ENCODE measurements around the gene YJU2.
"Not testable (repeated sequence)": the region's sequence is repeated elsewhere in the genome, so short reads cannot be mapped to it uniquely, and the experiment has no call there.

YJU2 gene

DNA sequence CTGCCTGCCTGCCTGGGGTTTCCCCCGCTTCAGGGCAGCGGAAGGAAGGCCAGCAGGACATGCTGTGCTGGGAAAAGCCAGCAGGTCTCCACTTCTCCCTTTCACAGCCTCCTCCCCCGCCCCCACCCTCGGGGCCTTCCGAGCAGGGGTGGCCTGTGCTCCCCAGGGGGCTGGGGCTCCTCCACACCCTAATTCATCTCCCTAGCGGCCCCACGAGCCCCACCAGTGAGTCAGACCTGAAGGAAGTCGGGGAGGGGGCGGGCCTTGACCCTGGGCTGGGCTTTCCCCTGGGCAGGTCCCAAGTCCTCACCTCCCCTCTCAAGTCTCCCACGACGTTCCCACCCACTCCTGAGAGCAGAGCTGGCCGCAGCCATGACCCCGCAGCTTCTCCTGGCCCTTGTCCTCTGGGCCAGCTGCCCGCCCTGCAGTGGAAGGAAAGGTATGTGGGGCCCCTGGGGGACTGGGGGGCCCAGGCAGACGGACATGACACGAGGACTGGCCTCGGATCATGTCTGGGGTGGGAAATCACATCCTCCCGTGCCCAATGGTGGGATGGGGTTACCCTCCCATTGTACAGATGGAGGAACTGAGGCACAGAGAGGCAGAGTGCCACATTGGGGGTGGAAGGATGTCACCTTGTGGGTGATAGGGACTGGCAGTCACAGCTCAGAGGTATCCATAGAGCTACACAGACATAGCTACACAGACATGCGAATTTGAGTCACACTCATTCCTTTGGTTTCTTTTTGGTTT, 17.5 kb upstream of the YJU2 start, which contains the start of gene EBI3:
Gene EBI3, plus strand, starts transcription at position 345 of the 753 bp plus-strand sequence. Its CDS starts 28 bp downstream, at position 373.
- no peak for DNase-seq

- not testable (repeated sequence) for DNase-seq
These were observed 16.6 kb upstream of the YJU2 start for GRCh38 chr19:4230237-4230636.

- not testable (repeated sequence) for DNase-seq
These were observed 15.4 kb upstream of the YJU2 start for GRCh38 chr19:4231521-4231920.

DNA sequence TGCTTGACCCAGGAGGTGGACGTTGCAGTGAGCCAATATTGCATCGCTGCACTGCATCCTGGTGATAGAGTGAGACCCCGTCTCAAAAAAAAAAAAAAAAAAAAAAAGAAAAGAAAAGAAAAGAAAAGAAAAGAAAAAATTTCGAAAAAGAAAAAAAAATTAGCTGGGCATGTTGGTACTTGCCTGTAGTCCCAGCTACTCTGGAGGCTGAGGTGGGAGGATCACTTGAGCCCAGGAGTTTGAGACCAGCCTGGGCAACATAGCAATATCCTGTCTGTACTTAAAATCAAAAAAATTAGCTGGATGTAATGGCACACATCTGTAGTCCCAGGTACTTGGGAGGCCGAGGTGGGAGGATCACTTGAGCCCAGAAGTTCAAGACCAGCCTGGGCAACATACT, 14.7 kb upstream of the YJU2 start:
- DNase-seq, result not testable (repeated sequence)

DNA sequence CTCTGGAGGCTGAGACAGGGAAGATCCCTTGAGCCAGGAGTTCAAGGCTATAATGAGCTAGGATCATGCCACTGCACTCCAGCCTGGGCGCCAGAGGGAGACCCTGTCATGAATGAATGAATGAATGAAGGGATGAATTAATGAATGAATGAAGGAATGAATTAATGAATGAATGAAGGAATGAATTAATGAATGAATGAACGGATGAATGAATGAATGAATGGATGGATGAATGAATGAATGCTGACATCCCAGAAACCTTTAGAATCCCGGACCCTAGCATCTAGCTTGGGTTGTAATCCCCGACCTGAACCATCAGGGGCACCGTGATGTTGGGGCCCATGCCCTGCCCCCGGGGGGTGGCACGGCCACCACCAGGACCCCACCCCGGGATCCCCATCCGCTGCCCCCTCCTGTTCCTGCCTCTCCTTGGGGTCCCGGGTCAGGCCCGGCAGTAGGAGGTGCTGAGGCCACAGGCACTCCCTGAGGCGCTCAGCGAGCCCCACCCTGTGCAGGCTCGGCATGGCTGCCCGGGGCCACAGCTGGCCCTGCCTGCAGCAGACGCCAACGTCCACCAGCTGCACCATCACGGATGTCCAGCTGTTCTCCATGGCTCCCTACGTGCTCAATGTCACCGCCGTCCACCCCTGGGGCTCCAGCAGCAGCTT, 14.1 kb upstream of the YJU2 start:
- no peak for DNase-seq

- no peak for DNase-seq
These were observed 13.5 kb upstream of the YJU2 start for GRCh38 chr19:4233282-4233853.

DNA sequence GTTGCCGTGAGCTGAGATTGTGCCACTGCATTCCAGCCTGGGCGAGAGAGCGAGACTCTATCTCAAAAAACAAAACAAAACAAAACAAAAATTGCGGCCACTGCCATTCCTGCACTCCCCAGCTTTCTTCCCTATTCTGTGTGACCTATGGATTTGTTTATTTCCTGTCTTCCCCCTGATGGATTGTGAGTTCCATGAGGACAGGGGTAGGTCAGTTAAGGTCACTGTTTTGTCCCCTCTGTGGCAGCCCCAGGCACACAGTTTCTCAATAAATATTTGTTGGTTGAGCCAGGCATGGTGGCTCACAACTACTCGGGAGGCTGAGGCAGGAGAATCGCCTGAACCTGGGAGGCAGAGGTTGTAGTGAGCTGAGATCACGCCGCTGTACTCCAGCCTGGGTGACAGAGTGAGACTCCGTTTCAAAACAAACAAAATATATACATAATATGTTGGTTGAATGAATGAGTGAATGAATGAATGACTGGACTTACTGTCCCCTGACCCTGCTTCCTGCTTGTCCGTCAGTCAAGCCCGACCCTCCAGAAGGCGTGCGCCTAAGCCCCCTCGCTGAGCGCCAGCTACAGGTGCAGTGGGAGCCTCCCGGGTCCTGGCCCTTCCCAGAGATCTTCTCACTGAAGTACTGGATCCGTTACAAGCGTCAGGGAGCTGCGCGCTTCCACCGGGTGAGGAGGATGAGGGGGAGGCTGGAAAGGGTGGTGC, 12.6 kb upstream of the YJU2 start:
- no peak for DNase-seq

DNA sequence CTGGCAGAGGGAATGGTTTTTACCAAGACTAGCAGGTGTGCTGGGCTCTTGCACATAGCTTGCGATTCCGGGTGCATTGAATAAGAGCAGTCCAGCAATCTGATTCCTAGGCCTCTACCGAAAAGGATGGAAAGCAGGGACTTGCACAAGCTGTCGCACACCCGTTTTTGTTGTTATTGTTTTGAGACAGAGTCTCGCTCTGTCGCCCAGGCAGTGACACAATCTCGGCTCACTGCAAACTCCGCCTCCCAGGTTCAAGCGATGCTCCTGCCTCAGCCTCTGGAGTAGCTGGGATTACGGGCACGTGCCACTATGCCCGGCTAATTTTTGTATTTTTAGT, 12.0 kb upstream of the YJU2 start:
- DNase-seq, result no peak

- not testable (repeated sequence) for DNase-seq
These were observed 9.4 kb upstream of the YJU2 start for GRCh38 chr19:4237510-4237909.

DNA sequence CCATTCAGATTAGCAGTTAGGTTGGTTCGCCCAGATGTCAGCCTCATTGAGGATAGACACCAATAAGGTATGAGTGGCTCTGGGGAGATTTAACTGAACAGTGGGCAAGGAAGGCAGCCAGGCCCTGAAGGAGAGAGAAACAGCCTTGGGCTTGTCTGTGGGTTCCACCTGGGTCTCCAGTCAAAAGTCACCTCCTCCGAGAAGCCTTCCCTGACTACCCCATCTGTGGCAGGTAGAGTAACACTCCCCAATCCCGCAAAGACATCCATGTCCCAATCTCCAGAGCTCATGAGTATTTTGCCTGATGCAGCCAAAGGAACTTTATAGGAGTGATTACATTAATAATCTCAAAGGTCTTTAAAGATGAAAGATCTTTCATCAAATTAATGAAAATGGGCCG, 8.0 kb upstream of the YJU2 start:
- DNase-seq, result no peak

DNA sequence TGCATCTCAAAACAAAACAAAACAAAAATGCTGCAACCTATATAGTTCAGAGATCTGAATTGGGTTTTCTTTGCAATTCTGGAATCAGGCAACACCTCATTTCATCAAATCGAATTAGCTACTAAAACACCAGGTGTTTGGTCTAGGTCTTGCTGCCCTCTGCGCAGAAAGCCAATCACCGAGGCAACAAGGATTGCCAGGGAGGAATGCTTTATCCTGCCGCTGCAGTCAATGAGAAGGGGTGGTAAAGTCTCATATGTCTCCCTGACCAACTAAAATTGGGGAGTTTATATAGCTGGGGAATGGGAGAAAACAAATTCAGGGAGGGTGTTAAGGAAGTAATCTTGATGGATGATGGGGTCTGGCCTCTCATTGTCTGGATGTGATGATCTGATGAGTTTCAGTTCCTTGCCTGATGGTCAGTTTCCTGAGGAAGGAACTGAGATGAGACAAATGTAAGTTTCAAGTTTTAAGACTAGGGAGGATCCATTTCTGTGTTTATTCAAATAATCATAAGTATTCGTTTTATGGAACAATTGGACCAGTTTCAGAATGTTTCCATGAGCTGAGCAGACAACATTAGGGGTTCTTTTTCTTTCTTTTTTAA, 5.0 kb upstream of the YJU2 start:
- no peak for DNase-seq

DNA sequence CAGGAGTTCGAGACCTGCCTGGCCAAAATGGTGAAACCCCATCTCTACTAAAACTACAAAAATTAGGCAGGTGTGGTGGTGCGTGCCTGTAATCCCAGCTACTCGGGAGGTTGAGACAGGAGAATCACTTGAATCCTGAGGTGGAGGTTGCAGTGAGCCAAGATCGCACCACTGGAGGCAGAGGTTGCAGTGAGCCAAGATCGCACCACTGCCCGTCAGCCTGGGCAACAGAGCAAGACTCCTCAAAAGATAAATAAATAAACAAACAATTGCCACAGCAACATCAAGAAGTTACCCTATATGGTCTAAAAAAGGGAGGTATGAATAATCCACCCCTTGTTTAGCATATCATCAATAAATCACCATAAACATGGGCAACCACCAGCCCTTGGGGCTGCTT, 942 bp upstream of the YJU2 start:
- not testable (repeated sequence) for DNase-seq

DNA sequence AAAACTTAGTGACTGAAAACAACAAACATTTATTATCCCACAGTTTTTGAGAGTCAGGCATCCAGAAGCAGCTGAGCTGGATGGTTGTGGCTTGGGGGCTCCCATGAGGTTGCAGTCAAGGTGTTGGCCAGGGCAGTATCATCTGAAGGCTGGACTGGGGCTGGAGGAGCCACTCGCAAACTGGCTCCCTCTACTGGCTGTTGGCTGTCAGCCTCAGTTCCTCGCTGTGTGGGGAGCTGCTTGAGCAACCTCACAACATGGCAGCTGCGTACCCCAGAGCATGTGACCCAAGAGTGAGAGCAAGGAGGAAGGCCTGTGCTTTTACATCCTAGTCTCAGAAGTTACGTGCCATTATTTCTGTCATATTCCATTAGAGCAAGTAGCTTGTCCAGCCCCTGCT, 9.7 kb downstream of the YJU2 start:
- no peak for DNase-seq

DNA sequence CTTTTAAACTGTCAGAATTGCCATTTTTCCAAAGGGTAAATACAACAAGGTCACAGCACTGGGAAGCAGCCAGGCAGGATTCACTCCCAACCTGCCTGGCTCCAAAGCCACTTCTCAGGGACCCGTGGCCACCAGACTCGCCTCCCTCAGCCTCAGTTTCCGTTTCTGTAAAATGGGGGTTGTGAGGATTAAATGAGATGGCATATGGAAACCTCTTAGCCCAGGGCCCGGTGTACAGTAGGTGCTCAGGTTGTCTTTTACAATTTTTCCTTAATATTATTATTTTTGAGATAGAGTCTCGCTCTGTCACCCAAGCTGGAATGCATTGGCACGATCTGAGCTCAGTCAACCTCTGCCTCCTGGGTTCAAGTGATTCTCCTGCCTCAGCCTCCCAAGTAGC, 10.1 kb downstream of the YJU2 start:
- no peak for DNase-seq

- DNase-seq, result no peak
These were observed 11.3 kb downstream of the YJU2 start for GRCh38 chr19:4258181-4258580.

DNA sequence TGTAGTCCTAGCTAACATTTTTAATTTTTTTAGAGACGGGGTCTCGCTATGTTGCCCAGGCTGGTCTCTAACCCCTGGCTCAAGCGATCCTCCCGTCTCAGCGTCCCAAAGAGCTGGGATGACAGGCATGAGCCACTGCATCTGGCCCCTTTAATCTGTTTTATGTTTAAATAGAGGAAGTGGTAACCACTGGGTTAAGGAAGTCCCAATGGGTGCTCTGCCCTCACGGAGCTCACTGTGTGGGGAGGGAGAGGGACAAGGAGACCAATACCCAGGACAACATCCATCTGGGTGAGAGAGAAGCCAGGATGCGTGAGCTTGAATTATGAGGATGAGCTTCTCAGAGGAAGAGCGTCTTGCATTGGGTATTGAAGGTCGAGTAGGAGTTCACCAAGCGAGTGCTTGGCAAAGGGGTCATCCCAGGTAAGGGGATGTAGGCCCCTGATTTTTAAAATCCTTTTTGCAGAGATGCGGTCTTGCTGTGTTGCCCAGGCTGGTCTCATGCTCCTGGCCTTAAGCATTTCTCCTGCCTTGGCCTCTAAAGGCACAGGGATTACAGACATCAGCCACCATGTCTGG, 13.8 kb downstream of the YJU2 start:
- no peak for DNase-seq

- DNase-seq, result no peak
These were observed 17.9 kb downstream of the YJU2 start for GRCh38 chr19:4264812-4265211.

DNA sequence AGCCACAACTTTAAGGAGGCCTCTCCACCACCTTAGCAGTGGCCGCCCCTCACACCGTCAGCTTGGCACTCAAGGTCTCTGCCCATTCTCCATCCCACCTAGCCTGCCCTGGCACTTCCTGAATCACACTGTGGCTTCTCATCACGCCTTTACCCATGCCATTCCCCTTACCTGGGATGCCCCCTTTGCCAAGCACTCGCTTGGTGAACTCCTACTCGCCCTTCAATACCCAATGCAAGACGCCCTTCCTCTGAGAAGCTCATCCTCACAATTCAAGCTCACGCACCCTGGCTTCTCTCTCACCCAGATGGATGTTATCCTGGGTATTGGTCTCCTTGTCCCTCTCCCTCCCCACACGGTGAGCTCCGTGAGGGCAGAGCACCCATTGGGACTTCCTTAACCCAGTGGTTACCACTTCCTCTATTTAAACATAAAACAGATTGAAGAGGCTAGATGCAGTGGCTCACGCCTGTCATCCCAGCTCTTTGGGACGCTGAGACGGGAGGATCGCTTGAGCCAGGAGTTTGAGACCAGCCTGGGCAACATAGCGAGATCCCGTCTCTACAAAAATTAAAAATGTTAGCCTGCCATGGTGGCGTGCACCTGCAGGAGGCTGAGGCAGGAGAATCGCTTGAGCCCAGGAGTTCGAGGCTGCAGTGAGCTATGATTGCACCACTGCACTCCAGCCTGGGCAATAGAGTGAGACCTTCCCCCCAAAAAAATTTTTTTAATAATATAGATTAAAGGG, 19.5 kb downstream of the YJU2 start:
- DNase-seq, result no peak

GRCh38 chr19:4267101-4267900, 20.4 kb downstream of the YJU2 start:
- no peak for DNase-seq

GRCh38 chr19:4267901-4268815, 21.3 kb downstream of the YJU2 start:
- DNase-seq, result no peak
